Panc1 (cell line): ENCODE measurements around the gene NRP1. TPM values are rescaled to one million over a fixed set of nuclear protein-coding genes. Genes with fewer than 3 reads are reported as not detected.

Source experiments
- ATAC-seq: fragments of 200-7000 bp; cut with Tn5 transposase; 2 replicates; pipeline ENCODE4 v1.9.1; 2020; ENCODE audit warnings: mild to moderate bottlenecking, moderate library complexity
- BruUV-seq: library from RNA; stranded (reverse); fragments of 400-500 nt; replicated peaks from 2 replicates; lab custom pipeline; 2021; lab: Mats Ljungman, UMichigan
- CTCF ChIA-PET: fragments of 300-600 bp; sonication (Branson Sonifier 250); formaldehyde crosslinking; loops from one replicate; lab custom pipeline; 2022; ENCODE audit warnings: antibody characterized with exemption; lab: Charles Lee
- POLR2A ChIA-PET: fragments of 300-600 bp; sonication (Branson Sonifier 250); formaldehyde crosslinking; loops from one replicate; lab custom pipeline; 2022; ENCODE audit warnings: antibody characterized with exemption; lab: Charles Lee
- DNase-seq: peaks from one replicate; pipeline ENCODE4 v3.0.0-alpha.2; 2010; ENCODE audit warnings: low read depth, low spot score
- H3K27ac ChIP-seq: 2 replicates; pipeline ENCODE4 v1.5.1; 2011; ENCODE audit warnings: mild to moderate bottlenecking, low read length, inconsistent platforms
- H3K27me3 ChIP-seq: fragments of 200-500 bp; sonication (Bioruptor generic); 2 replicates; pipeline ENCODE4 v1.6.0; 2014; ENCODE audit warnings: low read length, inconsistent platforms; ENCODE audit not compliant: control insufficient read depth, insufficient read depth
- H3K36me3 ChIP-seq: fragments of 200-500 bp; sonication (Bioruptor generic); 2 replicates; pipeline ENCODE4 v1.5.1; 2014; ENCODE audit warnings: inconsistent platforms, mild to moderate bottlenecking, low read length, moderate library complexity; ENCODE audit not compliant: control insufficient read depth, insufficient read depth
- H3K4me1 ChIP-seq: 2 replicates; pipeline ENCODE4 v1.5.1; 2011; ENCODE audit warnings: inconsistent platforms, mild to moderate bottlenecking, low read length, moderate library complexity; ENCODE audit not compliant: control insufficient read depth, insufficient read depth
- H3K4me3 ChIP-seq, 2 experiments: 2 replicates each; pipeline ENCODE4 v1.5.1; 2011 to 2012; ENCODE audit warnings: low read depth in 2 of 2, low read length in 2 of 2, mild to moderate bottlenecking in 2 of 2, inconsistent platforms in 1 of 2, moderate library complexity in 1 of 2
- H3K9me3 ChIP-seq: fragments of 200-500 bp; sonication (Bioruptor generic); 2 replicates; pipeline ENCODE4 v1.5.1; 2014; ENCODE audit warnings: low read depth, mild to moderate bottlenecking, inconsistent platforms, low read length, moderate library complexity; ENCODE audit not compliant: control insufficient read depth, insufficient read depth
- CTCF ChIP-seq: fragments of 450-650 bp; IDR thresholded peaks from 2 replicates; pipeline ENCODE4 v1.5.1; 2017; ENCODE audit warnings: mild to moderate bottlenecking
- POLR2AphosphoS5 ChIP-seq: IDR thresholded peaks from 2 replicates; pipeline ENCODE4 v1.6.1; 2012; ENCODE audit warnings: mild to moderate bottlenecking, low read depth, low read length, moderate library complexity
- REST ChIP-seq, 2 experiments: IDR thresholded peaks; 2 replicates each; pipeline ENCODE4 v1.6.1; 2011 to 2012; ENCODE audit warnings: low read depth in 2 of 2, control low read depth in 1 of 2, low read length in 1 of 2, mild to moderate bottlenecking in 1 of 2, moderate library complexity in 1 of 2; ENCODE audit not compliant: insufficient read depth in 1 of 2
- SIN3A ChIP-seq: IDR thresholded peaks from 2 replicates; pipeline ENCODE4 v1.6.1; 2012; ENCODE audit warnings: low read depth, mild to moderate bottlenecking, low read length, moderate library complexity, borderline replicate concordance; ENCODE audit not compliant: insufficient read depth
- TCF7L2 ChIP-seq: IDR thresholded peaks from 2 replicates; pipeline ENCODE4 v1.6.1; 2011; ENCODE audit warnings: mild to moderate bottlenecking, low read depth, low read length, inconsistent platforms
- in situ Hi-C: cut with HindIII; loops from 2 replicates; pipeline ENCODE4 v1.10.0; 2016; ENCODE audit warnings: low sequenced_read_pairs, low pct_unique_long_range_greater_than_20kb
- intact Hi-C: fragments of 100-400 bp; cut with micrococcal nuclease; formaldehyde crosslinking; loops from one replicate; pipeline ENCODE4 v1.10.0; 2022; ENCODE audit not compliant: unreplicated experiment
- total RNA-seq: library from RNA; stranded (reverse); gene quantifications from one replicate; pipeline ENCODE4 v1.2.1, GENCODE V29; 2021; ENCODE audit not compliant: unreplicated experiment

NRP1 gene
- total RNA-seq, 1 experiment from 2014 or later, result 93.4 TPM

GRCh38 chr10:33239257-33239656 is 95.2 kb downstream of the NRP1 start:
- in situ Hi-C loops (no loop called here), intact Hi-C loops (no loop called here)
- Histone ChIP-seq H3K27me3 (no peaks in the 10 kb centered on the region), H3K9me3 (no peaks in the 10 kb centered on the region), H3K4me1 (peaks cover 86% of the 10 kb centered on the region), H3K4me3 (no peak overlapping the region), H3K36me3 (peaks cover 1% of the 10 kb centered on the region; the same call in 1 of the 2 replicates), H3K27ac (peak overlapping the region; percentile 96)
- DNase-seq, result no peak
- ChIA-PET POLR2A (interaction anchor here (0.5 to 0.7 kb wide), 2 partner anchors 22 to 59 kb away, joined by 3 to 8 read pairs; no protein-coding TSS in a partner anchor), CTCF (no interaction called here)
- no peak for ATAC-seq
- no TSS peak for BruUV-seq
- peak; percentile 57; the same call in 1 of the 2 replicates for TF ChIP-seq TCF7L2
- no peak for TF ChIP-seq SIN3A

- peaks cover under 1% of the 10 kb centered on the region; the same call in 1 of the 2 replicates for H3K36me3 ChIP-seq
- in situ Hi-C loops (no loop called here), intact Hi-C loops (no loop called here)
- no TSS peak for BruUV-seq
- POLR2A ChIA-PET, result interaction anchor here (0.7 kb wide), 1 partner anchor 60 kb away, joined by 3 read pairs; no protein-coding TSS in a partner anchor
- DNase-seq, result peak; percentile 74
- CTCF ChIA-PET, result interaction anchor here (0.6 kb wide), 1 partner anchor 17 kb away, joined by 3 read pairs; no protein-coding TSS in a partner anchor
- peaks cover 82% of the 10 kb centered on the region for H3K4me1 ChIP-seq
- H3K27me3 ChIP-seq, result no peaks in the 10 kb centered on the region
- peak; percentile 50 for ATAC-seq
- TF ChIP-seq REST (IDR thresholded peaks at IDR 0.05; ENCODE audit: insufficient read depth in 1 of 2, low read depth in 2 of 2, low read length in 1 of 2), result no peak
- no peak for TF ChIP-seq SIN3A
- TF ChIP-seq CTCF, result no peak
- TF ChIP-seq POLR2AphosphoS5, result no peak; the same call in 1 of the 2 replicates
- no peak for TF ChIP-seq TCF7L2
- no peaks in the 10 kb centered on the region for H3K9me3 ChIP-seq
- H3K27ac ChIP-seq, result peak overlapping the region; percentile 96
- H3K4me3 ChIP-seq, result no peak overlapping the region
Observed at GRCh38 chr10:33238643-33239042, 95.8 kb downstream of the NRP1 start.
